ENCODE results near the gene EID3. TPM values are rescaled to one million over a fixed set of nuclear protein-coding genes. Genes with fewer than 3 reads are reported as not detected.

EID3 gene
- total RNA-seq, 1 experiment from 2014 or later: 1.4 TPM

DNA sequence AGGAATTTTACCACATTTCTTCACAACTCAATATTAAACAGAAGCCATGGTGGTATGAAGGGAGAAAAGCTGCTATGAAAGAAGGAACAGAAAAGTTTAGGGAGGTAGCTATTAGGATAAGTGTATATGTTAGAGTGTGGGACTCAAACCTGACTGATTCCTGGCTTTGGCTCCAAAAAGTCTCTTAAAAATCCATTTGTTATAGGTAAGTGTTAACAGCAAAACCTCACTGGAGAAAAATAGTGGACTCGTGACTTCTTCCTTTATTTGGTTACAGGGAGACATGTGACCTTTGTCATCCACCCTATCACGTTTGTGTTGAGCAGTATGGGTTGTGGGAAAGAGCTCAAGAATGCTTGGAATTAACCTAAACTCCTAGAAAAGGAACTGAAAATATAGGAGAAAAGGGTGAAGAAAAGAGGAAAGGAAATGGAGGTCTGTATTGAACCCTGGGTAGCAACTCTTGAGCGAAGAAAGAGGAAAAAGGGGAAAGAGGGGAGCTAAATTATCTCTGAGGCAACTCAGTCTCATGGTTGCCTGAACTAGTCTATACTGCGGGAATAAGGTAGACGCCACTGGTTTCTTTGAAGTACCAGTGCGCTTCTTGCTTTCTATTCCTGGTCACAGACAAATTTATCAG, 3.6 kb upstream of the EID3 start:
- Histone ChIP-seq H2BK20ac (ENCODE audit: low read depth, low read length, poor library complexity, severe bottlenecking) (no peak overlapping the region), H3K56ac (ENCODE audit: insufficient read length, low read depth, low read length) (no peak overlapping the region), H3K79me2 (ENCODE audit: insufficient read depth, low read length) (peaks cover 20% of the 10 kb centered on the region), H2BK12ac (ENCODE audit: insufficient read length, low read depth, low read length) (no peak overlapping the region), H4K91ac (ENCODE audit: insufficient read length, low read depth, low read length) (no peak overlapping the region), H2AK5ac (ENCODE audit: insufficient read length, low read length) (no peak overlapping the region), H3K4me1 (ENCODE audit: insufficient read depth, low read length) (no peaks in the 10 kb centered on the region), H4K5ac (ENCODE audit: insufficient read length, low read depth, low read length) (no peak overlapping the region), H3K4me2 (ENCODE audit: insufficient read depth, insufficient read length, low read length) (no peak overlapping the region), H2BK15ac (ENCODE audit: low read depth, low read length) (no peak overlapping the region), H3K9ac (ENCODE audit: extremely low read depth, insufficient read length, low read length) (no peak overlapping the region), H2BK5ac (ENCODE audit: insufficient read length, low read length) (no peak overlapping the region), H3K4ac (ENCODE audit: low read depth, low read length) (no peak overlapping the region), H3T11ph (ENCODE audit: low read length) (no peak overlapping the region), H4K8ac (replicated peaks; ENCODE audit: insufficient read length, low read depth, low read length) (no peak overlapping the region), H3K14ac (ENCODE audit: insufficient read depth, low read length) (no peak overlapping the region), H3K23me2 (ENCODE audit: insufficient read length, low read depth, low read length, poor library complexity, severe bottlenecking) (peaks cover 3% of the 10 kb centered on the region), H4K20me1 (ENCODE audit: control insufficient read depth, insufficient read depth, insufficient read length) (no peaks in the 10 kb centered on the region), H3K9me3 (ENCODE audit: control insufficient read depth, low read depth, low read length) (no peaks in the 10 kb centered on the region), H3K27ac (ENCODE audit: insufficient read length, low read depth, low read length) (no peak overlapping the region), H3K79me1 (ENCODE audit: insufficient read depth, low read depth, low read length, poor library complexity, severe bottlenecking) (peaks cover 6% of the 10 kb centered on the region), H2BK120ac (ENCODE audit: low read depth, low read length, poor library complexity, severe bottlenecking) (no peak overlapping the region), H3K18ac (ENCODE audit: insufficient read length, low read depth, low read length) (no peak overlapping the region), H2AFZ (ENCODE audit: low read length) (no peak overlapping the region), H3K27me3 (ENCODE audit: insufficient read depth, low read length) (no peaks in the 10 kb centered on the region), H3K23ac (ENCODE audit: insufficient read length, low read depth, low read length) (no peak overlapping the region)
- H3K4me1 Mint-ChIP-seq: peaks cover 31 to 35% of the 10 kb centered on the region in 2 experiments
- no peaks in the 10 kb centered on the region for H3K9me3 Mint-ChIP-seq
- TF ChIP-seq, protein P1, sequence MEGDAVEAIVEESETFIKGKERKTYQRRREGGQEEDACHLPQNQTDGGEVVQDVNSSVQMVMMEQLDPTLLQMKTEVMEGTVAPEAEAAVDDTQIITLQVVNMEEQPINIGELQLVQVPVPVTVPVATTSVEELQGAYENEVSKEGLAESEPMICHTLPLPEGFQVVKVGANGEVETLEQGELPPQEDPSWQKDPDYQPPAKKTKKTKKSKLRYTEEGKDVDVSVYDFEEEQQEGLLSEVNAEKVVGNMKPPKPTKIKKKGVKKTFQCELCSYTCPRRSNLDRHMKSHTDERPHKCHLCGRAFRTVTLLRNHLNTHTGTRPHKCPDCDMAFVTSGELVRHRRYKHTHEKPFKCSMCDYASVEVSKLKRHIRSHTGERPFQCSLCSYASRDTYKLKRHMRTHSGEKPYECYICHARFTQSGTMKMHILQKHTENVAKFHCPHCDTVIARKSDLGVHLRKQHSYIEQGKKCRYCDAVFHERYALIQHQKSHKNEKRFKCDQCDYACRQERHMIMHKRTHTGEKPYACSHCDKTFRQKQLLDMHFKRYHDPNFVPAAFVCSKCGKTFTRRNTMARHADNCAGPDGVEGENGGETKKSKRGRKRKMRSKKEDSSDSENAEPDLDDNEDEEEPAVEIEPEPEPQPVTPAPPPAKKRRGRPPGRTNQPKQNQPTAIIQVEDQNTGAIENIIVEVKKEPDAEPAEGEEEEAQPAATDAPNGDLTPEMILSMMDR (conservative IDR thresholded peaks at IDR 0.05): no peak
- DNase-seq: no peak
- peak overlapping the region in 2 of 3 experiments; percentile 7 to 26; a peak in 2 of 7 replicates for H3K27ac Mint-ChIP-seq
- no peaks in the 10 kb centered on the region for H3K27me3 Mint-ChIP-seq (ENCODE audit: low read depth)
- H3K4me3 Mint-ChIP-seq: no peak overlapping the region
- H3K36me3 Mint-ChIP-seq (ENCODE audit: insufficient read depth in 1 of 3, low read depth in 3 of 3): peaks cover 33 to 48% (median 41%) of the 10 kb centered on the region in 3 experiments; a peak in 6 of 7 replicates
- no CpG with 5 or more reads among the region's 6 CpGs for WGBS (ENCODE audit: extremely low coverage, insufficient read length, low lambda C conversion rate)

Measured in H9 (cell line).